Karpas-422 (cell line): ENCODE data around the gene MYO15A. TPM values are rescaled to one million over a fixed set of nuclear protein-coding genes. Genes with fewer than 3 reads are reported as not detected.
"Not testable (repeated sequence)": the region's sequence is repeated elsewhere in the genome, so short reads cannot be mapped to it uniquely, and the experiment has no call there.

ENCODE experiments used
- DNase-seq: peaks from one replicate; pipeline ENCODE4 v3.0.0-alpha.2; 2015
- H2AFZ ChIP-seq: fragments of 200-600 bp; sonication (generic); 2 replicates; pipeline ENCODE4 v1.6.1; 2014; ENCODE audit warnings: antibody characterized with exemption, low read length, mixed read lengths
- H3K27ac ChIP-seq: fragments of 200-600 bp; sonication (generic); 2 replicates; pipeline ENCODE4 v1.5.1; 2014; ENCODE audit warnings: mild to moderate bottlenecking, low read length, moderate library complexity
- H3K27me3 ChIP-seq: fragments of 200-600 bp; sonication (generic); 2 replicates; pipeline ENCODE4 v1.6.1; 2014; ENCODE audit warnings: low read length, mixed read lengths
- H3K36me3 ChIP-seq: fragments of 200-600 bp; sonication (generic); 2 replicates; pipeline ENCODE4 v1.6.1; 2014; ENCODE audit warnings: low read length, mixed read lengths; ENCODE audit not compliant: insufficient read depth
- H3K4me1 ChIP-seq: fragments of 200-600 bp; sonication (generic); 2 replicates; pipeline ENCODE4 v1.6.1; 2014; ENCODE audit warnings: mild to moderate bottlenecking, low read length, mixed read lengths
- H3K4me2 ChIP-seq: fragments of 200-600 bp; sonication (generic); 2 replicates; pipeline ENCODE4 v1.6.1; 2014; ENCODE audit warnings: low read length, low read depth, mild to moderate bottlenecking; ENCODE audit not compliant: poor library complexity, severe bottlenecking
- H3K4me3 ChIP-seq: fragments of 200-600 bp; sonication (generic); 2 replicates; pipeline ENCODE4 v1.5.1; 2014; ENCODE audit warnings: mild to moderate bottlenecking, antibody characterized with exemption, low read length, mixed read lengths
- H3K79me2 ChIP-seq: fragments of 200-600 bp; sonication (generic); 2 replicates; pipeline ENCODE4 v1.6.1; 2014; ENCODE audit warnings: mild to moderate bottlenecking, low read length, mixed read lengths
- H3K9ac ChIP-seq: fragments of 200-600 bp; sonication (generic); 2 replicates; pipeline ENCODE4 v1.6.0; 2014; ENCODE audit warnings: low read length
- H3K9me2 ChIP-seq: fragments of 200-600 bp; sonication (generic), shearing (Covaris generic); replicated peaks from 2 replicates; pipeline ENCODE4 v1.6.0; 2014; ENCODE audit warnings: mild to moderate bottlenecking, low read length, moderate library complexity; ENCODE audit not compliant: insufficient read depth
- H3K9me3 ChIP-seq: fragments of 300-700, 200-600 bp; sonication (generic); 2 replicates; pipeline ENCODE4 v1.6.1; 2014; ENCODE audit warnings: low read length, mixed read lengths
- H4K20me1 ChIP-seq: fragments of 200-600 bp; sonication (generic); 2 replicates; pipeline ENCODE4 v1.6.1; 2014; ENCODE audit warnings: mild to moderate bottlenecking, antibody characterized with exemption, low read length, low read depth; ENCODE audit not compliant: insufficient read depth
- total RNA-seq: library from RNA; depleted of rRNA; stranded (reverse); fragments of >200 nt; shearing (Covaris generic); gene quantifications from 2 replicates; pipeline ENCODE4 v1.2.3, GENCODE V29; 2014; ENCODE audit warnings: low replicate concordance

The MYO15A gene
- total RNA-seq, 1 experiment from 2014 or later, result 1.3 TPM

DNA sequence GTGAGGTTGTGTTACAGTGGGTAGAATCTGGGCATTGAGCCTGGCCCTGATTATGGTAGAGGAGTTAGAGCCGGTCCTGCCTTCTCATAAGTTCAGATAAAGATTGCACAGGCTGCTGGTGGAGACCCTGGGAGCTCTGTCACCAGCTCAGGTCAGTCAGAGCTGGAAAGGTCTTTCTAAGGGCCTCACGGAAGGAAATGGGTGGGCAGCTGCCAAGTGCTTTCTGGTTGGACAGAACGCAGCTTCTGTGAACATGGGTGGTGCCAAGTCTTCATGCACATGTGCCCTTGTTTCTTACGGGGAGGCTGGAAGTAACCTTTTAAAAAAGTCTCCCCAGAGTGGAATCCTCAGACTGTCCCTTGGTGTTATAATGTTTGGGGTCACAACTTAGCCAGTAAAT lies 90.0 kb downstream of the MYO15A start:
- Histone ChIP-seq H3K79me2 (peaks cover 84% of the 10 kb centered on the region), H4K20me1 (peaks cover 42% of the 10 kb centered on the region)

DNA sequence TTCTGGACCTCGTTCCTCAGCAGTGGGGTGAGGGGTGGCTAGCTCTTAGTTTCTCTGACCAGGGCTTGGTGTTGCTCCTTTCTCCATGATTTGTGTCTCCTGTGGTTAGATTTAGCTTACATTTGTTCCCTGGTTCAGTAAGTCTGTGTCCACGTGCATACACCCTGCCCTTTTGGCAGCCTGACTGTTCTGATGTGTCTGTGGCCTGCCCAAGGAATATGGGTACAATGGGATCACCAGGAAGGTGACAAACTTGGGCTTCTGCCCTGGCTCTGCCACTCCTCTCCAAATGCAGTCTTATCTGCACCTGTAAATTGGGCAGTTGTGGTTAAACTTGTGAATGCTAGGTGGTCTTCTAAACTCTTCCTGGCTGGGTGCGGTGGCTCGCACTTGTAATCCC lies 92.6 kb downstream of the MYO15A start:
- H3K36me3 ChIP-seq, result peaks cover 29% of the 10 kb centered on the region; the same call in 1 of the 2 replicates
- peaks cover 53% of the 10 kb centered on the region for H4K20me1 ChIP-seq
- peaks cover 79% of the 10 kb centered on the region for H3K79me2 ChIP-seq

More for the DNA sequence above, 90.0 kb downstream of the MYO15A start:
- Histone ChIP-seq H3K4me3 (no peak overlapping the region), H2AFZ (no peak overlapping the region), H3K27me3 (no peaks in the 10 kb centered on the region), H3K9ac (no peak overlapping the region), H3K36me3 (peaks cover 34% of the 10 kb centered on the region), H3K4me2 (no peak overlapping the region), H3K4me1 (no peaks in the 10 kb centered on the region), H3K27ac (no peak overlapping the region), H3K9me2 (no peaks in the 10 kb centered on the region), H3K9me3 (no peaks in the 10 kb centered on the region)
- no peak for DNase-seq

DNA sequence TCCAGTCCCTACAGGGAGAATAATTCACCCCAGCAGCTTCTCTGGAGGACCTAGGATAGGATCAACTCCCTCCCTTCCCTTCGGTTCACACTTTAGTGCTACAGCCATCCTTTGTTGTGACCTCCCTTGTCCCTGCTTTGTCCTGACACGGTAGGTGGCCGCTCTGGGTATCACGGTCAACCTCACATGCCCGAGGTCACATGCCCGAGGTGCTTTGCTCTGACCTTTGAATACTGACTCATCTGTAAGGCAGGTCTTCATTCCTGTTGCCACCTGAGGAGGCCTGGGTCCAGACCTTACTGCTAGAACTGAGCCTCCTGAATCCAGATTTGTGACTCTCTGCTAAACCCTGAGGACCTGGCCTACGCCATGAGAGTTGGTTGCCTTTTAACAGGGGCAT lies 94.8 kb downstream of the MYO15A start:
- Histone ChIP-seq H3K36me3 (peaks cover 10% of the 10 kb centered on the region; the same call in 1 of the 2 replicates), H3K9me2 (no peaks in the 10 kb centered on the region), H3K4me1 (no peaks in the 10 kb centered on the region), H4K20me1 (peaks cover 49% of the 10 kb centered on the region), H3K27ac (no peak overlapping the region), H3K79me2 (peaks cover 58% of the 10 kb centered on the region), H3K9ac (no peak overlapping the region), H3K4me3 (no peak overlapping the region), H2AFZ (no peak overlapping the region), H3K9me3 (no peaks in the 10 kb centered on the region), H3K4me2 (no peak overlapping the region), H3K27me3 (no peaks in the 10 kb centered on the region)
- DNase-seq, result no peak

More for the DNA sequence above, 92.6 kb downstream of the MYO15A start:
- Histone ChIP-seq H2AFZ (no peak overlapping the region), H3K9ac (no peak overlapping the region), H3K4me1 (no peaks in the 10 kb centered on the region), H3K27ac (no peak overlapping the region), H3K4me3 (no peak overlapping the region), H3K9me2 (no peaks in the 10 kb centered on the region), H3K27me3 (no peaks in the 10 kb centered on the region), H3K9me3 (no peaks in the 10 kb centered on the region), H3K4me2 (no peak overlapping the region)
- no peak for DNase-seq

DNA sequence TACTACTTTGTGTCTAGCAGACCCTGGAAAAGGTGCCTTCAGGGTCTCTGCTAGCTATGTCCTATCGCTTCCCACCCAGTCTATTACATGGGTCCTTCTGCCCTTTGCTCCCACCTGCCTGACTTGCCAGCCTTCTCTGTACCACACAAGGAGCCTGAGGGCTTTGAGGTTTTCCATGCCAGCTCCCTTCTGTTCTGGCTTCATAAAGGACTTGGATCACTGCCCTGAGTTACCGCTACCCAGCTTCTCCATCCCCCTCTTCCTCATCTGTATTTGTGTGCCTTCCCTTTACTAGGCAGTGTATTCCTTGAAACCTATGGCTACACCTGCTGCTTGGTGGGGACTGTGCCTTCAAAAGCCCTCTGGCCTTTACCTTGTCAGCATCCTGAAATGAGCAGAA lies 97.3 kb downstream of the MYO15A start:
- peaks cover 42% of the 10 kb centered on the region for H4K20me1 ChIP-seq
- DNase-seq, result no peak

DNA sequence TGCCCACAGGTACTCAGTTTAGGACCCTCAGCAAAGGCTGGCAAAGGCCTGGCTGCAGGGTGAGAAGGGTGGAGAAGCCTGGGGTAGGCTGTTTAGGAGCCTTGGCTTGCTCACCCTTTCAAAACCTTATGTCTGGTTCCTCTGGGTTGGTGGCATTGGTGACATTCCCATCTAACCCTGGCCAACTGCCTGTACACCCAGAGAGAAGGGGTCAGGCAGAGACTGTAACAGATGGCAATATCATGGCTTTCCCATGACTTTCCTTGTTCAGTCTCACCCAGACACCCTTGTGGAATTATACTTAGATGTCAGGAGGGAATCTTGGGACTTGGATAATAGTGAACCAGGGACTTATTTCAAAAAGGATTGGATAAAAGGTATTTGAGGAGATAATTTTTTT lies 98.4 kb downstream of the MYO15A start:
- no peak overlapping the region for H3K27ac ChIP-seq
- no peaks in the 10 kb centered on the region for H3K4me1 ChIP-seq
- H2AFZ ChIP-seq, result no peak overlapping the region
- H4K20me1 ChIP-seq, result peaks cover 38% of the 10 kb centered on the region
- no peak for DNase-seq
- no peak overlapping the region for H3K4me3 ChIP-seq
- H3K36me3 ChIP-seq, result peaks cover 9% of the 10 kb centered on the region; the same call in 1 of the 2 replicates
- no peaks in the 10 kb centered on the region for H3K9me2 ChIP-seq
- H3K9ac ChIP-seq, result no peak overlapping the region
- no peaks in the 10 kb centered on the region for H3K27me3 ChIP-seq
- H3K79me2 ChIP-seq, result peaks cover 28% of the 10 kb centered on the region
- H3K4me2 ChIP-seq, result no peak overlapping the region
- H3K9me3 ChIP-seq, result no peaks in the 10 kb centered on the region

More for the DNA sequence above, 97.3 kb downstream of the MYO15A start:
- Histone ChIP-seq H3K4me3 (no peak overlapping the region), H3K36me3 (peaks cover 9% of the 10 kb centered on the region; the same call in 1 of the 2 replicates), H3K9ac (no peak overlapping the region), H3K4me2 (no peak overlapping the region), H3K27ac (no peak overlapping the region), H3K79me2 (peaks cover 34% of the 10 kb centered on the region), H2AFZ (no peak overlapping the region), H3K9me2 (no peaks in the 10 kb centered on the region), H3K4me1 (no peaks in the 10 kb centered on the region), H3K27me3 (no peaks in the 10 kb centered on the region), H3K9me3 (no peaks in the 10 kb centered on the region)

DNA sequence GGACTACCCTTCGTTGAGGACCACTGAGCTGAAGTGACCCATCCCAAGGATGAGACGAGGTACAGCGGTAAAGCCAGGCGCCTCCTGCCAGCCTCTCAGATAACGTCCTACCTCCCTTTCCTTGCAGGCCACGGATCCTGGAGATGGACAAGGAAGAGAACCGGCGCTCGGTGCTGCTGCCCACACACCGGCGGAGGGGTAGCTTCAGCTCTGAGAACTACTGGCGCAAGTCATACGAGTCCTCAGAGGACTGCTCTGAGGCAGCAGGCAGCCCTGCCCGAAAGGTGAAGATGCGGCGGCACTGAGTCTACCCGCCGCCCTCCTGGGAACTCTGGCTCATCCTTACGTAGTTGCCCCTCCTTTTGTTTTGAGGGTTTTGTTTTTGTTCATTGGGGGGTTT lies 99.5 kb downstream of the MYO15A start:
- H3K9ac ChIP-seq, result no peak overlapping the region
- peaks cover 23% of the 10 kb centered on the region for H3K79me2 ChIP-seq
- H2AFZ ChIP-seq, result no peak overlapping the region
- no peak overlapping the region for H3K4me3 ChIP-seq
- H3K9me3 ChIP-seq, result no peaks in the 10 kb centered on the region
- H3K27ac ChIP-seq, result no peak overlapping the region
- peaks cover 35% of the 10 kb centered on the region for H4K20me1 ChIP-seq
- H3K4me1 ChIP-seq, result no peaks in the 10 kb centered on the region
- peaks cover 9% of the 10 kb centered on the region; the same call in 1 of the 2 replicates for H3K36me3 ChIP-seq
- no peak overlapping the region for H3K4me2 ChIP-seq
- no peak for DNase-seq
- H3K9me2 ChIP-seq, result no peaks in the 10 kb centered on the region
- no peaks in the 10 kb centered on the region for H3K27me3 ChIP-seq

DNA sequence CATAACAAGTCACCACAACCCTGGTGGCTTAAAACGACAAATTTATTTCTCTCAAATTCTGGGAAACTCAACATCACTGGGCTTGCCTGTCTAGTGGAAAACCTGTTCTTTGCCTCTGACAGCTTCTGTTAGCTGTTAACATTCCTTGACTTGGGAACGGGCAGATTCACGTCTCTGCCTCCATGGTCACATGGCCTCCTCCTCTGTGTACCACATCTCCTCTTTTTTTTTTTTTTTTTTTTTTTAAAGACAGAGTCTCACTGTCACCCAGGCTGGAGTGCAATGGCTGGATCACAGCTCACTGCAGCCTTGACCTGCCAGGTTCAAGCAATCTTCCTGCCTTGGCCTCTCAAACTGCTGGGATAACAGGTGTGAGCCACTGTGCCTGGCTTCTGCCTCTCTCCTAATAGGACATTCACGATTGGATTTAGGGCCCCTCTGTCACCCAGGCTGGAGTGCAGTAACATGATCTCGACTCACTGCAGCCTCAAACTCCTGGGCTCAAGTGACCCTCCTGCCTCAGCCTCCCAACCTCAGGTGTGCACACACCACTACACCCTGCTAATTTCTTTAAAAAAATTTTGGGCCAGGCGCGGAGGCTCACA lies 105.2 kb downstream of the MYO15A start:
- no peak for DNase-seq
- Histone ChIP-seq H4K20me1 (0 out of 2 replicates have a peak, but pooled peaks cover 4% of the 10 kb centered on the region), H3K36me3 (peaks cover 4% of the 10 kb centered on the region; the same call in 1 of the 2 replicates)

DNA sequence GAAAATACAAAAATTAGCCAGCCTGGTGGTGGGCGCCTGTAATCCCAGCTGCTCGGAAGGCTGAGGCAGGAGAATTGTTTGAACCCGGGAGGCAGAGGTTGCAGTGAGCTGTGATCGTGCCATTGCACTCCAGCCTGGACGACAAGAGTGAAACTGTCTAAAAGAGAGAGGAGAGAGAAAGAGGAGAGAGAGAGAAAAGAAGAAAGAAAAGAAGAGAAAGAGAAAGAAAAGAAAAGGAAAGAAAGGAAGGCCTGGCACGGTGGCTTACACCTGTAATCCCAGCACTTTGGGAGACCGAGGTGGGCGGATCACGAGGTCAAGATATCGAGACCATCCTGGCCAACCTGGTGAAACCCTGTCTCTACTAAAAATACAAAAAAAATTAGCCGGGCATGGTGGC lies 108.3 kb downstream of the MYO15A start:
- H4K20me1 ChIP-seq, H3K9me2 ChIP-seq: not testable (repeated sequence)

More for the DNA sequence above, 105.2 kb downstream of the MYO15A start:
- Histone ChIP-seq H3K9me2 (no peaks in the 10 kb centered on the region), H2AFZ (no peak overlapping the region), H3K4me1 (no peaks in the 10 kb centered on the region), H3K27me3 (no peaks in the 10 kb centered on the region), H3K4me3 (no peak overlapping the region), H3K4me2 (no peak overlapping the region), H3K27ac (no peak overlapping the region), H3K9me3 (no peaks in the 10 kb centered on the region), H3K79me2 (no peaks in the 10 kb centered on the region), H3K9ac (no peak overlapping the region)

More for the DNA sequence above, 108.3 kb downstream of the MYO15A start:
- not testable (repeated sequence) for H3K27ac ChIP-seq, H3K4me3 ChIP-seq, H3K4me1 ChIP-seq, H3K9me3 ChIP-seq, H3K36me3 ChIP-seq, H3K9ac ChIP-seq, H3K79me2 ChIP-seq, H3K27me3 ChIP-seq, H3K4me2 ChIP-seq, DNase-seq, H2AFZ ChIP-seq
